ENCODE measurements around the gene ZBTB47.

The ZBTB47 gene

DNA sequence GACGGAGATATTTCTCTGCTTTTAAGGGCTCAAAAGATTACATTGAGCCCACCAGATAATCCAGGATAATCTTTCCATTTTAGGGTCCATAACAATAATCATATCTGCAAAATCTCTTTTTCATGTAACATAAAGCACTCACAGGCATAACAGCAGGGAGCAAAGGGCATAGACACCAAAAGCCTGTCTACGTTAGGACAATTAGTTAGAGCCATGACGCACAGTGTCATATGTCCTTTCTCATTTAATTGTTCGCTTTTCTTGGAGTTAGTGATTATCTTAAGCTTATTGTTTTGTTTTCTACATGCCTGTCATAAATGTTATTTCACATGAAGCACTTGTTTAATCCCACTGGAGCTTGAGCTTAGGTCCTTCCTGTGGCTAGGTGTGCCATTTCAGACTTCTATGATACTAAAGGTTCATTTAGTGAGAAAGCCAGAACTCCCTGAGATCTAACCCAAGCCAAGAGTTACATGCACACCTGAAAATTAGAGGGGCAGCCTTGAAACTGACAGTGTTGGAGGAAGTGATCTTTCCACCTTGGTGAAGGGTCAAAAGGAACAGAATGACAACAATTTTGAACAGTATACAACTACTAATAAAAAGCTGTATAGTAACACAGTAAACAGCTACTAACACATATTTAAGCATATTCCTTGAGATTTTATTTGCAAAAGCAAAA lies 60.8 kb downstream of the ZBTB47 start:
- TF ChIP-seq SIN3A (IDR thresholded peaks at IDR 0.05; ENCODE audit: borderline replicate concordance, insufficient read depth, low read length) (no peak), TAF1 (IDR thresholded peaks at IDR 0.05; ENCODE audit: borderline replicate concordance, insufficient read depth, low read length) (no peak), POLR2AphosphoS5 (IDR thresholded peaks at IDR 0.05; ENCODE audit: low read depth, low read length) (no peak), FOXP2 (optimal IDR thresholded peaks at IDR 0.05; ENCODE audit: borderline replicate concordance, extremely low read depth, extremely low read length, insufficient read depth) (no peak)
- TF ChIP-seq, protein P1, sequence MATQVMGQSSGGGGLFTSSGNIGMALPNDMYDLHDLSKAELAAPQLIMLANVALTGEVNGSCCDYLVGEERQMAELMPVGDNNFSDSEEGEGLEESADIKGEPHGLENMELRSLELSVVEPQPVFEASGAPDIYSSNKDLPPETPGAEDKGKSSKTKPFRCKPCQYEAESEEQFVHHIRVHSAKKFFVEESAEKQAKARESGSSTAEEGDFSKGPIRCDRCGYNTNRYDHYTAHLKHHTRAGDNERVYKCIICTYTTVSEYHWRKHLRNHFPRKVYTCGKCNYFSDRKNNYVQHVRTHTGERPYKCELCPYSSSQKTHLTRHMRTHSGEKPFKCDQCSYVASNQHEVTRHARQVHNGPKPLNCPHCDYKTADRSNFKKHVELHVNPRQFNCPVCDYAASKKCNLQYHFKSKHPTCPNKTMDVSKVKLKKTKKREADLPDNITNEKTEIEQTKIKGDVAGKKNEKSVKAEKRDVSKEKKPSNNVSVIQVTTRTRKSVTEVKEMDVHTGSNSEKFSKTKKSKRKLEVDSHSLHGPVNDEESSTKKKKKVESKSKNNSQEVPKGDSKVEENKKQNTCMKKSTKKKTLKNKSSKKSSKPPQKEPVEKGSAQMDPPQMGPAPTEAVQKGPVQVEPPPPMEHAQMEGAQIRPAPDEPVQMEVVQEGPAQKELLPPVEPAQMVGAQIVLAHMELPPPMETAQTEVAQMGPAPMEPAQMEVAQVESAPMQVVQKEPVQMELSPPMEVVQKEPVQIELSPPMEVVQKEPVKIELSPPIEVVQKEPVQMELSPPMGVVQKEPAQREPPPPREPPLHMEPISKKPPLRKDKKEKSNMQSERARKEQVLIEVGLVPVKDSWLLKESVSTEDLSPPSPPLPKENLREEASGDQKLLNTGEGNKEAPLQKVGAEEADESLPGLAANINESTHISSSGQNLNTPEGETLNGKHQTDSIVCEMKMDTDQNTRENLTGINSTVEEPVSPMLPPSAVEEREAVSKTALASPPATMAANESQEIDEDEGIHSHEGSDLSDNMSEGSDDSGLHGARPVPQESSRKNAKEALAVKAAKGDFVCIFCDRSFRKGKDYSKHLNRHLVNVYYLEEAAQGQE (IDR thresholded peaks at IDR 0.05; ENCODE audit: insufficient read depth in 1 of 2, low read depth in 2 of 2, low read length in 2 of 2), result no peak

Data from PFSK-1 (cell line).